ENCODE measurements around the gene HOMER2.
"Not testable (repeated sequence)": the region's sequence is repeated elsewhere in the genome, so short reads cannot be mapped to it uniquely, and the experiment has no call there.

The HOMER2 gene

DNA sequence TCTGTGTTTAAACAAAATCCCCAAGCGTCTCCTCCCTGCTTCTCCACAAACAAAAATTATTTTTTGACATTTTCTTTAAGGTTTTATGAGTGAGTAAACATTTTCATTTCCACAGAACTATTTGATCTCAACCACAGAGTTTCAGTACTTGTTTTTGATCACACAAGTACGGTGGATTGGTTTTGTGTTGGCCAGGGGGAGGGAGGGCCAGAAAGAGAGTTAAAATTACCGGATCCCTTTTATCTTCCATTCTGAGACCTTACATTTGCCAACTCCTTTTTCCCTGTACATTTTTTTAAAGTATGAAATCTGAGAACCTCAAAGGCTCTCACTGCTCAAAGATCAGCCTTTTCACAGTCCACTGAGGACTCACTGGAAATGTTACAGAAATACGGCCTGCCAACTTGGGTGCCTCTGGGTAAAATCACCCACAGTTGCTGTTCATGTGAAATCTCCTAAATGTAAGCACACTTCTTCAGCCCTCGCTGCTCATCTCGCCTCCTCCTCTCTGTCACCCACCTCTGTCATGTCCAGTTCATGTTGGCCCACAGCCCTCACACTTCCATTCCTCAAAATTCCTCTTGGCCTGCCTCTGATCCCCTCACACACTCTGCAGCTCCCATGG lies 1.7 kb downstream of the HOMER2 start:
- no peak for DNase-seq (ENCODE audit: insufficient read length, low spot score)
- TF ChIP-seq POLR2A (IDR thresholded peaks at IDR 0.05; ENCODE audit: low read depth, low read length), result no peak
- FAIRE-seq, result no peak

DNA sequence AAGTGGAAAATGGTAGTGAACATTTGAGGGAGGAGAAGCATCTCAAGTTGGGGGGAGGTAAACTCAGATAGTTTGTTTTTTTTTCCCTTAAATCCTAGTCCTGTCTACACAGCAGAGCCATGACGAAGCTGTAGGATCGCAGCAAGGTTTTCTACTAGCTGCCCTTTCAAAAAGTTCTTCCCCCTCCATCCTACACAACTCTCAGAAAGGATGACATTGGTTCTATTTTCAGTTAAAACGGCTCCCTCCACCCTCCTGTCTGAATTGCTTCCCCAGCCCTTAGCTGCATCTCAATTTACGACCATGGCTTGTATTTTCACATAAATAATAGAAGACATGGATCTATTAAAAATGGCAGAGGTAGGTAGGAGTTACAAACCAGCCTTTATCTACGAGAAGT lies 2.2 kb downstream of the HOMER2 start:
- TF ChIP-seq POLR2A (IDR thresholded peaks at IDR 0.05; ENCODE audit: low read depth, low read length), result no peak
- no peak for FAIRE-seq
- no peak for DNase-seq (ENCODE audit: insufficient read length, low spot score)

GRCh38 chr15:82946155-82946701 lies 6.3 kb downstream of the HOMER2 start:
- TF ChIP-seq POLR2A (IDR thresholded peaks at IDR 0.05; ENCODE audit: low read depth, low read length), result no peak
- DNase-seq (ENCODE audit: insufficient read length, low spot score), result no peak
- no peak for FAIRE-seq

GRCh38 chr15:82945326-82945725 lies 7.2 kb downstream of the HOMER2 start:
- no peak for DNase-seq (ENCODE audit: insufficient read length, low spot score)

GRCh38 chr15:82944821-82945220 lies 7.7 kb downstream of the HOMER2 start:
- TF ChIP-seq POLR2A (IDR thresholded peaks at IDR 0.05; ENCODE audit: low read depth, low read length), result no peak
- DNase-seq (ENCODE audit: insufficient read length, low spot score) (no peak), FAIRE-seq (no peak)

More at GRCh38 chr15:82945326-82945725, 7.2 kb downstream of the HOMER2 start:
- no peak for TF ChIP-seq POLR2A (IDR thresholded peaks at IDR 0.05; ENCODE audit: low read depth, low read length)
- FAIRE-seq, result no peak

DNA sequence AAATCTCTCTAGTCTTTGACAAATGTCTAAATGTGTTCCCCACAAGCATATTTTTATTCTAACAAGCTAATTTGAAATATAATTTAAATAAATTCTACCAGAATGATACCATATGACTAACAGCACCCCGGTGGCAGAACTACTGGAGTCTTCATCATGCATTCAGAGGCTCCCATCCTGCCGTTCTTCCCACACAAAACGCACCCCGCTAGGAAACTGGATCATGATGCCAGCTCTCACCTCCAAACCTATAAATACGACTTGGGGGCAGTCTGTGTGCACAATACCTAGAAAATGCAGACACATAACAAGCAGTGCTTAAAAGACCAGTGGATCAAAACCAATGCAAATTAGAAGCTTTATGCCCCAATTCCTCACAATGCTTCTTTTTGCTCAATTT lies 8.5 kb downstream of the HOMER2 start:
- FAIRE-seq (no peak), DNase-seq (ENCODE audit: insufficient read length, low spot score) (no peak)
- no peak for TF ChIP-seq POLR2A (IDR thresholded peaks at IDR 0.05; ENCODE audit: low read depth, low read length)

DNA sequence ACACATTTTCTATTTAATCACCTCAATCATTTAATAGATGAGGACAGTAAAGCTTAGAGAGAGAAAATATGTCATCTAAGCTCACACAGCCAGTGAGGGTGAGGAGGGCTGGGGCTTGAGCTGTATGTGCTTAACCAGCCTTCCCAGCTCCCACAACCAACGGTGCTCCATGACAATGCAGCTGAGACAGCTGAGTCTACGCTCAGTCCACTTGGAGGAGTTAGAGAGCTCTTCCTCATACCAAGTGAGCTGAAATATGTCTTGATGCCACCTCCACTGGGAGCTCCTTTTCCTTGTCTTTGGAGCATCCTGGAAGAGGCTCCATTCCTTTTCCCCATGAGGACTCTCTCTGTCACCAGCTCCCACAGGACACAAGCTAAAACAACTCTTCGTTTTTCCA lies 9.3 kb downstream of the HOMER2 start:
- no peak for DNase-seq (ENCODE audit: insufficient read length, low spot score)
- no peak for FAIRE-seq
- no peak for TF ChIP-seq POLR2A (IDR thresholded peaks at IDR 0.05; ENCODE audit: low read depth, low read length)

GRCh38 chr15:82942691-82943090 lies 9.8 kb downstream of the HOMER2 start:
- FAIRE-seq (no peak), DNase-seq (ENCODE audit: insufficient read length, low spot score) (peak; percentile 74)
- TF ChIP-seq POLR2A (IDR thresholded peaks at IDR 0.05; ENCODE audit: low read depth, low read length), result no peak

GRCh38 chr15:82939678-82940077 lies 12.8 kb downstream of the HOMER2 start:
- not testable (repeated sequence) for DNase-seq (ENCODE audit: insufficient read length, low spot score); FAIRE-seq

GRCh38 chr15:82937712-82938058 lies 14.8 kb downstream of the HOMER2 start:
- no peak for TF ChIP-seq POLR2A (IDR thresholded peaks at IDR 0.05; ENCODE audit: low read depth, low read length)
- FAIRE-seq (no peak), DNase-seq (ENCODE audit: insufficient read length, low spot score) (no peak)

DNA sequence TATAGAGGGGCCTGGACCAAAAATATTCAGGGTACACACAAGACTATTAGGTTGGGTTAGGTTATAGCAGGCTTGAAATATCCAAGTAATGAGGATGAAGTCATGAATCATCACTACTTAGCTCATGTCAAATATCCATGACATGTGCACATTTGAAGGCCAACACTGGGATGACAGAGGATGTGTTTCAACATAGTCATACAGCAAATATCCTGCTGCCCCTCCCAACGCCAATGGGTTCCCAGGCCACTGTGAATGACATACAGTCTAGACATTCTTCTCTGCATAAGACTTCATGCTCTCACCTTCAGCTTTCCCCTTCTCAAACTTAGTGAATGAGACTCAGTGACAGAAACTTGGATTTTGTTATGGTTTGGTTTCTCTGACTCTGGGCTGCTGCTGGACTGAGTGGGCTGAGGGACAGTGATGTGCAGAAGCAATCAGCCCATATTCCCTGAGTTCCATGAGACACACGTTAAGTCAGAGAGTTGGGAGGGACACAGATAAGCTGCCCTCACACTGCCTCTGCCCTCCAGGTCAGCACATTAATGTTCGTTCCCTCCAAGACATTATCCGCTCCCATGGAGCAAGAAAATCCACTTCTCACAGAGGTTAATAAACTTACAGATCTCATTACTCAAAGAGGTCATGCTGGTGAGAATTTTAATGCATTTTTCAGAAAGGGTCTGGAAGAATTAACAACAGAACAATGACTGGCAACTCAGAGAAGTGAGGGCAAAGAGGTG lies 15.4 kb downstream of the HOMER2 start:
- TF ChIP-seq POLR2A (IDR thresholded peaks at IDR 0.05; ENCODE audit: low read depth, low read length), result no peak
- DNase-seq (ENCODE audit: insufficient read length, low spot score), result no peak
- FAIRE-seq, result no peak

GRCh38 chr15:82935382-82935781 lies 17.1 kb downstream of the HOMER2 start:
- FAIRE-seq (no peak), DNase-seq (ENCODE audit: insufficient read length, low spot score) (no peak)
- TF ChIP-seq POLR2A (IDR thresholded peaks at IDR 0.05; ENCODE audit: low read depth, low read length), result no peak

DNA sequence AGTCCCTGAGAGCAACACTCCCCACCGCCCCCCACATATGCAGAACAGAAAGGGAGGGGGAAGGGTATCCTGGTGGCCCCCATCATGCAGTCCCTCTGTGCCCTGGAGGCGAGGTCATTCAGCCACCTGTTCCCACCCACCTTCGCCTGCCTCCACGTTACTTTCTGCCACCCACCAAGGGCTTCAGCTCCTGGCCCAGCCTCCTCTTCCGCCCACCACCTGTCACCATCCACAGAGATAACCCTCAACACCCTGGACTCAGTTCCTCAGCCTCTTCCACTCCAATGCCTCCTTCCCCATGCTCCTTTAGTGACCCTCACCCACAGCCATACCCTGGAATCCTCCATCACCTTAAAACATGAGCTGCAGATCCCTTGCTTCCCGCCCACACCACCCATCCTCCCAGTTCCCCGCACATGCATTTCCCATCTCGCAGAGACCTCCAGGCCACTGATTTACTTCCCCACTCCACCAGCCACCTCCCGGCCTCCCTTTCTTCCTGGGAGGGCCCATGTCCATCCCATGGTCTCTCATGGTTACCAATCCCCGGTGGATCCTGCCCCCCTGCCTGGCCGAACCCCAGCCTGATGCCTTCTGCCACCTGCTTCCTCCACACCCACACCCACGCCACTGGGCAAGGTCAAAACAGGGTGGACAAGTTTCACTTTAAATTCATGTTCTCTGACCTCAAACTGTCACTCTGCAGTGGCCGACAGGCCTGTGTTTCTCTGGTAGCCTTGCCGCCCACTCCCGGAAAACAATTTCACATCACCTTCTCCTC lies 18.2 kb downstream of the HOMER2 start:
- TF ChIP-seq POLR2A (IDR thresholded peaks at IDR 0.05; ENCODE audit: low read depth, low read length), result no peak
- no peak for DNase-seq (ENCODE audit: insufficient read length, low spot score)
- FAIRE-seq, result no peak

- DNase-seq (ENCODE audit: insufficient read length, low spot score) (no peak), FAIRE-seq (no peak)
- TF ChIP-seq POLR2A (IDR thresholded peaks at IDR 0.05; ENCODE audit: low read depth, low read length), result no peak
Measured at GRCh38 chr15:82933576-82933975, 18.9 kb downstream of the HOMER2 start.

Measured in H54 (cell line).